Measurements from ENCODE around the gene DPP6. TPM values are rescaled to one million over a fixed set of nuclear protein-coding genes. Genes with fewer than 3 reads are reported as not detected.

Gene DPP6
- total RNA-seq, 4 donors from 2014 or later, result 0.94 to 1.9 TPM; not detected in 2

DNA sequence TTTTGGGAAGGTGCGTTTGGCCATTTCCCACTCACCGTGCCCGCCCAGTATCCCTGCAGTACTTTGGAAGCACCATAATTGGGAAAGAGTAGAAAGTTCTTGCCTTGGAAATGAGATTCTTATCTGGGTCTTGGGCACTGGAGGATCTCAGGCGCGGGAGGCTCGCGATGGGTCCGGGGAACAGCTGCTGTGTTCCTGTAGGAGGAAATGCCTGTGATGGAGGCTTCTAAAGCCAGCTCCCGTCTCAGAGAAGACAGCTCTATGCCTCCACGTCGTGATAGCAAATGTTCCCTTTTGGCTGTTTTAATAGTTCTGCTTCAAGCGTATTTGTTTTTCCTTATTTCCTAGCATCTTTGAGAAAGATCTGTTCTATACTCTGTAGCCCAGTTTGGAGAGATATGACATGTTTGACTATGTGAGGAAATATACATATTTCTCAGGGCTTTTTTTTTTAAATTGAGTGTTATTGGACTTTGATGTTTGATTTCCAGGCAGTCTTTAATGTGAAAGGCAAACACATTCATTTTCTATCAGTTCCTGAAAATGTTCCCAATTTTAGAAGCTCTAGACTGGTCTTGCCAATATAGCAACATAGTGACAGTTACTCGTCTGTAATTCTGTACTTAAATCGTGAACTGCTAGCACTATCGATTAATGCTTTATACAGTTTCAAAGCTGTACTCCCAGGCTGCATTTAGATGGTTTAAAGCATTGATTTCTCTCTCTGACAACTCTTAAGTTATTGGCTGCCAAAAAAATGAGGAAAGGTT, 280.8 kb downstream of the DPP6 start:
- Histone ChIP-seq H3K4me1 (no peaks in the 10 kb centered on the region), H3K4me3 (no peak overlapping the region), H3K27me3 (no peaks in the 10 kb centered on the region), H3K36me3 (no peaks in the 10 kb centered on the region), H3K9me3 (no peaks in the 10 kb centered on the region), H3K27ac (no peak overlapping the region)
- in situ Hi-C loops (cut with MboI; ENCODE audit: low sequenced_read_pairs in 4 of 4) (no loop called here), intact Hi-C loops (cut with DNase I; ENCODE audit: low total_unique reads) (no loop called here)
- ATAC-seq (no peak), DNase-seq (no peak)
- TF ChIP-seq, protein P1, sequence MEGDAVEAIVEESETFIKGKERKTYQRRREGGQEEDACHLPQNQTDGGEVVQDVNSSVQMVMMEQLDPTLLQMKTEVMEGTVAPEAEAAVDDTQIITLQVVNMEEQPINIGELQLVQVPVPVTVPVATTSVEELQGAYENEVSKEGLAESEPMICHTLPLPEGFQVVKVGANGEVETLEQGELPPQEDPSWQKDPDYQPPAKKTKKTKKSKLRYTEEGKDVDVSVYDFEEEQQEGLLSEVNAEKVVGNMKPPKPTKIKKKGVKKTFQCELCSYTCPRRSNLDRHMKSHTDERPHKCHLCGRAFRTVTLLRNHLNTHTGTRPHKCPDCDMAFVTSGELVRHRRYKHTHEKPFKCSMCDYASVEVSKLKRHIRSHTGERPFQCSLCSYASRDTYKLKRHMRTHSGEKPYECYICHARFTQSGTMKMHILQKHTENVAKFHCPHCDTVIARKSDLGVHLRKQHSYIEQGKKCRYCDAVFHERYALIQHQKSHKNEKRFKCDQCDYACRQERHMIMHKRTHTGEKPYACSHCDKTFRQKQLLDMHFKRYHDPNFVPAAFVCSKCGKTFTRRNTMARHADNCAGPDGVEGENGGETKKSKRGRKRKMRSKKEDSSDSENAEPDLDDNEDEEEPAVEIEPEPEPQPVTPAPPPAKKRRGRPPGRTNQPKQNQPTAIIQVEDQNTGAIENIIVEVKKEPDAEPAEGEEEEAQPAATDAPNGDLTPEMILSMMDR (IDR thresholded peaks at IDR 0.05 in 4 of 5, conservative IDR thresholded peaks at IDR 0.05 in 1 of 5), result no peak
- no peak for TF ChIP-seq POLR2A (IDR thresholded peaks at IDR 0.05)

DNA sequence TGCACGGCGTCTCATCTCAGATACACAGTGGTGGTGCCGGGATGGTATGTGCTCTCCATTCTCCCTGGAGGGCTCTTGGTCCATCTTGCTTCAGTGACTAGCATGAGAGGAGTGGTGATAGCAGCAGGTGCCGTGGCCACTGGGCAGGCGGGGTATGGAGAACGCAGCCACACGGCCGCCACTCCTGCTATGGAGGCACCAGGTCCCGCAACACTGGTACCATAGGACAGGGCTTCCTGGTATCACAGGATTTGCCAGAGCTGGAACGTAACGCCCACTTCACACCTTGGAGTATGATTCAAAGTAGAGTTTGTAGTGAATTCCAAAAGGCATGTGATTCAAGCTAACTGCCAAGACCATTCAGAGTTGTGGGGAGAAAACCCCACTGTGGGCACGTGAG, 284.1 kb downstream of the DPP6 start:
- no peak for ATAC-seq
- no peaks in the 10 kb centered on the region for H3K36me3 ChIP-seq
- no peaks in the 10 kb centered on the region for H3K27me3 ChIP-seq
- DNase-seq, result no peak
- intact Hi-C loops (cut with DNase I; ENCODE audit: low total_unique reads) (no loop called here), in situ Hi-C loops (cut with MboI; ENCODE audit: low sequenced_read_pairs in 4 of 4) (no loop called here)
- H3K27ac ChIP-seq, result no peak overlapping the region
- TF ChIP-seq POLR2A (IDR thresholded peaks at IDR 0.05), result no peak
- TF ChIP-seq, protein P1 (IDR thresholded peaks at IDR 0.05 in 4 of 5, conservative IDR thresholded peaks at IDR 0.05 in 1 of 5), result no peak
- H3K9me3 ChIP-seq, result no peaks in the 10 kb centered on the region
- no peak overlapping the region for H3K4me3 ChIP-seq
- no peaks in the 10 kb centered on the region for H3K4me1 ChIP-seq

DNA sequence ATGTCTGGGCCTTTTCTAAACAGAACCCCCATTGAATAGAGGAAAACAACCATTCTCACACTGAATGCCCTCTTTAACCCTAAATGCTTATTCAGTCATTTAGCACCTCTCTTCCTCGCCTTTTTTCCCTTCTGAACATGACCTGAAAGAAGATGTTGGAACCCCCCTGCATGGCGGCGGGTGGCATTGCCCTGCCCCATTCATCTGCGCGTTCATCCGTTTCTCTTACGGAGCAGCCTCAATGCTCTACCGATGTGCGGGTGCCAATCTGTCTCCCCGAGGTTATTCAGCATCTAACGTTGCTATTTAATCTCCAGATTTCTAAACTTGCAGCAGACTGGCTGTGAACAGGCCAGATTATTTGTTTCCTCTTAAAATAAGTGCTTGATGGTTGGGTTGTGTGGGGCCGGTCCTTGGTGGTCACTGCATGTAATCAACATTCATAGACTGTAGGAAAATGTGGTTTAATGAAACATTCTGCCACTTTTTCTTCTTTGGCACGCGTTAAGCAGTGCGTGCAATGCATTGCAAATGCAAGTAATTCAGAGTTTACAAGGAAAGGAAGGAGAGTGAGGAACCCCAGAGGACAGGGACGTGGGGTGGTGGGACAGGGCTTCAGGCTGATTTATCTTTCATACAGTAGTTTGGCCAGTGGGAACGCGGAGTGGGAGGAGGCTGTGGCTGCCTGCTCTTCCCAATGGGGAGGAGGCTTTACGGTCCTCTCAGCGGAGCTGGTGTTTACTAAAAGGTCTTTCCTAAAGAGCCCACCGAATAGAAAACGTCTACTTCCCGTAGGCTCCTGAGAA, 286.7 kb downstream of the DPP6 start:
- intact Hi-C loops (cut with DNase I; ENCODE audit: low total_unique reads), result no loop called here
- Histone ChIP-seq H3K4me1 (no peaks in the 10 kb centered on the region), H3K27me3 (no peaks in the 10 kb centered on the region), H3K27ac (no peak overlapping the region), H3K36me3 (no peaks in the 10 kb centered on the region), H3K4me3 (no peak overlapping the region), H3K9me3 (no peaks in the 10 kb centered on the region)
- in situ Hi-C loops (cut with MboI; ENCODE audit: low sequenced_read_pairs in 4 of 4), result no loop called here
- DNase-seq, result no peak
- no peak for TF ChIP-seq POLR2A (IDR thresholded peaks at IDR 0.05)
- TF ChIP-seq, protein P1 (IDR thresholded peaks at IDR 0.05 in 4 of 5, conservative IDR thresholded peaks at IDR 0.05 in 1 of 5), result no peak
- ATAC-seq, result no peak

DNA sequence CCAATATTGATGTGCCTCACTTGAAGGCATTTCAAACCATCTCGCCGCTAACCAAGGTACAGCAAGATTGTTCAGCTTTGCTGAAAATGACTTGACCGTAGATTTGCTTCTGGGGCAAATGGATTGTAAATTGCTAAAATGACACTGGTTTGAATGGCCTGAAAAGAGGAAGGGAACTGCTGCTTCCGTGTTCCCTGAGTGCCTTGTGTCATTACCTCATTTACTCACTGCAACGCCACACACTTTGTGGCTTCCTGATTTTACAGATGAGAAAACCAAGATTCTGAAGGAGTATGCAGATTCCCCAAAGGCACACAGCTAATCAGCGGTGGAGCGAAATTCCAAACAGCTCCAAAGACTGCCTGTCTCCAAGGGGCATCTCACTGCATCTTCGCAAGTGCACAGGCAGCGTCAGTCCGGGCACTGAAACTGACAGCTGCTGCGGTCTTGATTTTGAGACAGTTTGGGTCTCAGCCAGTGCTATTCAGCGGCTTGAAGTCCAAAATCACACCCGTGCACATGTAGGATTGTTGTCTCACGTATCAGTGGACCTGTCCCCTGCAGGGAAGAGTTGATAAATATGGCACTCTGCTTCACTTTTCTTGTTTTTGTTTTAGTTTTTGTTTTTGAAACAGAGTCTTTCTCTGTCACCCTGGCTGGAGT, 290.9 kb downstream of the DPP6 start:
- intact Hi-C loops (cut with DNase I; ENCODE audit: low total_unique reads) (no loop called here), in situ Hi-C loops (cut with MboI; ENCODE audit: low sequenced_read_pairs in 4 of 4) (no loop called here)
- H3K27me3 ChIP-seq, result no peaks in the 10 kb centered on the region
- ATAC-seq (no peak), DNase-seq (no peak)
- no peak for TF ChIP-seq POLR2A (IDR thresholded peaks at IDR 0.05)
- TF ChIP-seq, protein P1 (IDR thresholded peaks at IDR 0.05 in 4 of 5, conservative IDR thresholded peaks at IDR 0.05 in 1 of 5), result no peak
- no peaks in the 10 kb centered on the region for H3K36me3 ChIP-seq
- no peaks in the 10 kb centered on the region for H3K4me1 ChIP-seq
- H3K9me3 ChIP-seq, result no peaks in the 10 kb centered on the region
- H3K27ac ChIP-seq, result no peak overlapping the region
- H3K4me3 ChIP-seq, result no peak overlapping the region
